Activated CD4-positive, CD25-positive, alpha-beta regulatory T cell (primary cell): ENCODE measurements around the gene FYB1.
A peak's percentile ranks its signal among the peaks of the same experiment; 100 is the strongest.

Experiments
- DNase-seq, 4 experiments: peaks; one replicate each; lab custom pipeline; 2025; lab: John Stamatoyannopoulos, UW

The FYB1 gene

GRCh38 chr5:39203951-39204350 lies 15.4 kb downstream of the FYB1 start:
- no peak for DNase-seq

GRCh38 chr5:39203275-39203922 lies 16.0 kb downstream of the FYB1 start:
- DNase-seq: no peak

- DNase-seq: no peak
Observed at GRCh38 chr5:39202597-39203274, 16.6 kb downstream of the FYB1 start.

- no peak for DNase-seq
Observed at GRCh38 chr5:39201781-39202596, 17.4 kb downstream of the FYB1 start.

- DNase-seq: no peak
Observed at GRCh38 chr5:39201160-39201780, 18.1 kb downstream of the FYB1 start.

- no peak for DNase-seq
Observed at GRCh38 chr5:39200081-39200480, 19.3 kb downstream of the FYB1 start.

GRCh38 chr5:39199335-39199734 lies 20.0 kb downstream of the FYB1 start:
- no peak for DNase-seq

- DNase-seq: no peak
Observed at GRCh38 chr5:39198127-39198526, 21.2 kb downstream of the FYB1 start.

GRCh38 chr5:39197556-39197955 lies 21.8 kb downstream of the FYB1 start:
- peak in 2 of 4 experiments; percentile 16 to 19 for DNase-seq

- no peak for DNase-seq
Observed at GRCh38 chr5:39195198-39195826, 24.1 kb downstream of the FYB1 start.

- DNase-seq: no peak
Observed at GRCh38 chr5:39194466-39195136, 24.8 kb downstream of the FYB1 start.

- no peak for DNase-seq
Observed at GRCh38 chr5:39193553-39194465, 25.6 kb downstream of the FYB1 start.

GRCh38 chr5:39192450-39193160 lies 26.8 kb downstream of the FYB1 start:
- no peak for DNase-seq

GRCh38 chr5:39191216-39191615 lies 28.1 kb downstream of the FYB1 start:
- DNase-seq: no peak

GRCh38 chr5:39190311-39191102 lies 28.9 kb downstream of the FYB1 start:
- no peak for DNase-seq

GRCh38 chr5:39189292-39189955 lies 29.9 kb downstream of the FYB1 start:
- no peak for DNase-seq

- DNase-seq: no peak
Observed at GRCh38 chr5:39187831-39188731, 31.3 kb downstream of the FYB1 start.
